ENCODE results near the gene CORIN.

Gene CORIN, protein sequence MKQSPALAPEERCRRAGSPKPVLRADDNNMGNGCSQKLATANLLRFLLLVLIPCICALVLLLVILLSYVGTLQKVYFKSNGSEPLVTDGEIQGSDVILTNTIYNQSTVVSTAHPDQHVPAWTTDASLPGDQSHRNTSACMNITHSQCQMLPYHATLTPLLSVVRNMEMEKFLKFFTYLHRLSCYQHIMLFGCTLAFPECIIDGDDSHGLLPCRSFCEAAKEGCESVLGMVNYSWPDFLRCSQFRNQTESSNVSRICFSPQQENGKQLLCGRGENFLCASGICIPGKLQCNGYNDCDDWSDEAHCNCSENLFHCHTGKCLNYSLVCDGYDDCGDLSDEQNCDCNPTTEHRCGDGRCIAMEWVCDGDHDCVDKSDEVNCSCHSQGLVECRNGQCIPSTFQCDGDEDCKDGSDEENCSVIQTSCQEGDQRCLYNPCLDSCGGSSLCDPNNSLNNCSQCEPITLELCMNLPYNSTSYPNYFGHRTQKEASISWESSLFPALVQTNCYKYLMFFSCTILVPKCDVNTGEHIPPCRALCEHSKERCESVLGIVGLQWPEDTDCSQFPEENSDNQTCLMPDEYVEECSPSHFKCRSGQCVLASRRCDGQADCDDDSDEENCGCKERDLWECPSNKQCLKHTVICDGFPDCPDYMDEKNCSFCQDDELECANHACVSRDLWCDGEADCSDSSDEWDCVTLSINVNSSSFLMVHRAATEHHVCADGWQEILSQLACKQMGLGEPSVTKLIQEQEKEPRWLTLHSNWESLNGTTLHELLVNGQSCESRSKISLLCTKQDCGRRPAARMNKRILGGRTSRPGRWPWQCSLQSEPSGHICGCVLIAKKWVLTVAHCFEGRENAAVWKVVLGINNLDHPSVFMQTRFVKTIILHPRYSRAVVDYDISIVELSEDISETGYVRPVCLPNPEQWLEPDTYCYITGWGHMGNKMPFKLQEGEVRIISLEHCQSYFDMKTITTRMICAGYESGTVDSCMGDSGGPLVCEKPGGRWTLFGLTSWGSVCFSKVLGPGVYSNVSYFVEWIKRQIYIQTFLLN

DNA sequence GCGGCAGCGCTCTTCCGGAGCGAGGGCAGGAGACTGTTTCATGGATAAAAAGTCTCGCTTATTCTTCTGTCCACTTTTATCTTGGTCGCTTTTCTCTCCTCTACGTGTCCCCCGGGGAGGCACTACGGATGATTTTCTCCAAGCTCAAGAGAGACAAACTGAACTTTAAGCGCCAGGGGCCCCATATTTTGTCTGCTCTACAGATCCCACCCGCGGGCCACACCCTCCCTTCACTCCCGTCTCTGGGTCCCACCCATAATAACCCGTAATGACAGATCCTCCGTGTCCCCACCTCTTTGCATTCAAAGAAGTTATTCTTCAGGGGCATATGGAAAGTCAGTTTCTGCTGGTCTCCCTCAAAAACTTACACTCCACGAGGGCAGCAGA lies at the start of gene CORIN:
TSS of gene CORIN (minus strand) at position 160 of the 387 bp plus-strand sequence. CDS start at position 42, 118 bp downstream.
- DNase-seq, result no peak

DNA sequence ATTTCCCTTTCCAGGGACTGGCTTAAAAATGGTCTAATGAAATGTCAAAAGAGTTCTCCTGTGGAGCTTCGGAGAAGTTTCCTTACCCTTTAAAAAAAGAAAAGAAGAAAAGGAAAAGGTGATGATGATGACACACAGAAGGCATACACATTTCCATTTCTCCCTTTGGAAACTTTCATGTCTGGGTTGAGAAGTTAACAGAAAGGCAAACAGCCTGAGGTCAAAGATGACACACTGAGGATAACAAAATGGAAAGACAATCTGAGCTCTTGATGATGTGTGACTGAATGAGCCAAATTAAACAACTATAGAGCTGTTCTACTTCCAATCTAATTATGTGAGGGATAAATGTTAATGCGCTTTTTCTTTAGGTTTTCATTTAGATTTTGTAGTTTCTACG lies 44.4 kb upstream of the CORIN start:
- DNase-seq, result no peak

DNA sequence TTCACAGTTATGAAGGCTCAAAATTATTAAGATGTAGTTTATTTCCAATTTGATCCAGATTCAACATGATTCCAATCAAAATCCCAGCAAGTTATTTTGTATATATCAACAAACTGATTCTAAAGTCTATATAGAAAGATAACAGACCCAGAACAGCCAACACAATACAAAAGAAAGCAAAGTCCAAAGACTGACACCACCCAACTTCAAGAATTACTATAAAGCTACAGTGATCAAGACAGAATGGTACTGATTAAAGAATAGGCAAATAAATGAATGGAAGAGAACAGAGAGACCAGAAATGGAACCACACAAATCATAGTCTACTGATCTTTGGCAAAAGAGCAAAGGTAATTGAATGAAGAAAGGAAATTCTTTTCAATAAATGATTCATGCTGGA lies 41.6 kb upstream of the CORIN start:
- DNase-seq, result no peak

DNA sequence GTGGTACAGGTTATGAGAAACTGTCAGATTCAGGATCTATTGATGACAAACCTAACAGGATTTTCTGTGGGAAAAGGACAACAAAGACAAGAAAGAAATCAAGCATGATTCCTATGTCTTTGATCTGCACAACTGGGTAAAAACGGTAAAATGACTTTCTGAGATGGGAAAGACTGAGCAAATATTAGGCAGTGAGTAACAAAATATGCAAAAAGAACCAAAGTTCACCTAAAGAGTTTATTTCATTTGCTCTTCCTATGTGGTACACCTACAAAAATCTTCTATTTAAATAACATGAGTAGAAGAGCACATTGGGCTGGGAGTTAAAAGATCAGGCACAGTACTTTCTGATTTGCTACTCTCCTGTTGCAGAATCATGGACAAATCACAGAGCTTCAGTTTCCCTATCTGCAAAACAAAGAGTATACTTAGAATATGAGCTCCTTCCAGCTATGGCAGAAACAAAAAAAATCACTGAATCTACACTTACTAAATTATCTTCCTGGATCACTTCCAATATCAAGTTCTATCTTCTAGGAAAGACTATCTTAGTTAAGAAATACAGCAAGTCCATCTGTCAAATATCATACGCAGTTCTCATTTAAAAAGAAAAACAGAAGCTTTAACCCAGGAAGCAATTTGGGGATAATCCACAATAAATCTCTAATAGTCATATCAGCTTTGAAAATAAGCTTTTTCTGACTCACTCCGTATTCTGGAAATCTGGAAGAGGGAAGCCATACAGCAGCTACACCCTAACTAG lies 39.1 kb upstream of the CORIN start:
- DNase-seq, result no peak

DNA sequence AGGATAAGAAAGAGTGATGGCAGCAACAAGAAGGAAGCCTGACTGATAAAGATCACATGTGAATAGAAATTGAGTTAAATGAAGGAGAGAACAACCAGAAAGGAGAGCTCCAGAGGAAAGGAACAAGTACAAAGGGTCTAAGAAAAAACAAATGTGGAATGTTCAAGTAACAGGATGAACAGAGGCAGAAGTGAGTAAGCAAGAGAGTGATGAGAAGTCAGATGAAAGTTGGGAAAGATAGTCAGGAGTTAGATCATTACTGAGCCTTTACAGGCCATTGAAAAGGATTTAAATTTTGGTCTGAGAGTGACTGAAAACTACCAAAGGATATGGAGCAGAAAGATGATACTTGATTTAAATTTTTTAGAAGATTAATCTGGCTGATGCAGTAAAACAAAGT lies 38.4 kb upstream of the CORIN start:
- no peak for DNase-seq

DNA sequence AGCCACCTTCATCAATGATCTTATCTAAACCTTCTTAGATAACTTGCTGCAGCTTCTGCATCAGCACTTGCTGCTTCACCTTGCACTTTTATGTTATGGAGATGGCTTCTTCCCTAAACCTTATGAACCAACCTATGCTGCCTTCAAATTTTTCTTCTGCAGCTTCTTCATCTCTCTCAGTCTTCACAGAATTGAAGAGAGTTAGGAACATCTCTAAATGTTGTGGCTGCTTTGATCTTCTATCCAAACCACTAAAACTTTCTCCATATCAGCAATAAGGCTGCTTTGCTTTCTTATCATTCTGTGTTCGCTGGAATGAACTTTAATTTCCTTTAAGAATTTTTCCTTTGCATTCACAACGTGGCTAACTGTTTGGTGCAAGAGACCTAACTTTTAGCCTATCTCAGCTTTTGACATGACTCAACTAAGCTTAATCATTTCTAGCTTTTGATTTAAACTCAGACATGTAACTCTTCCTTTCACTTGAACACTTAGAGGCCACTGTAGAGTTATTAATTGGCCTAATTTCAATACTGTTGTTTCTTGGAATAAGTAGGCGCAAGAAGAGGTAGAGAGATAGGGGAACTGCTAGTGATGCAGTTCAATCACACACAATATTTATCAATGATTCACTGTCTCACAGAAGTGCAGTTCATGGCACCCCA lies 36.1 kb upstream of the CORIN start:
- no peak for DNase-seq

DNA sequence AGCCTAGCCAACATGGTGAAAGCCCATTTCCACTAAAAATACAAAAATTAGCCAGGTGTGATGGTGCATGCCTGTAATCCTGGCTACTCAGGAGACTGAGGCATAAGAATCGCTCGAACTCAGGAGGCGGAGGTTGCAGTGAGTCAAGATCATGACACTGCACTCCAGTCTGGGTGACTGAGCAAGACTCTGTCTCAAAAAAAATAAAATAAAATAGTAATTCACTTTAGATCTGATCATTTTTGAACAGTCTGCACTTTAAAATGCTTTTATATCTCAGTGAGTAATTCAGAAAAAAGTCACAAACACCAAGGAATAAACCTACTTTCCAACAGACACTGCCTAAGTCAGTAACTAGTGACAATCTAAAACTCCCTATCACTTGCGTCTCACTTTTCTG lies 25.6 kb upstream of the CORIN start:
- DNase-seq, result no peak

DNA sequence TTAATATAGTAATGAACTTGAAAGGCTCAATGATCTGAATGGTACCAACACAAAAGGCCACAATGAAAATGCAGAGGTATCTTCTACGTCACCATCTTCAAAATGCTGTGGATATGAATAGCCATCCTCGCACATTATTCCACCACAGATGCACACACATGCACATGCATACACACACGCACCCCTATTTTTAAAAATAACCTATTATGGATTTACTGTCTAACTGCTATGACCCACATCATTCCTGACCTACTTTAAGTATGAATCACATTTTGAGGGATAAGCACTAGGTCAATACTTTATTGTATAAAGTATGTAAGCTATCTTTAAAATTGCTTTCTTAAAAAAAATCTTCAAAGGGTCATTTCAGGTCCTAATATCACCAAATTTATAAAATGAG lies 24.4 kb upstream of the CORIN start:
- DNase-seq, result no peak

DNA sequence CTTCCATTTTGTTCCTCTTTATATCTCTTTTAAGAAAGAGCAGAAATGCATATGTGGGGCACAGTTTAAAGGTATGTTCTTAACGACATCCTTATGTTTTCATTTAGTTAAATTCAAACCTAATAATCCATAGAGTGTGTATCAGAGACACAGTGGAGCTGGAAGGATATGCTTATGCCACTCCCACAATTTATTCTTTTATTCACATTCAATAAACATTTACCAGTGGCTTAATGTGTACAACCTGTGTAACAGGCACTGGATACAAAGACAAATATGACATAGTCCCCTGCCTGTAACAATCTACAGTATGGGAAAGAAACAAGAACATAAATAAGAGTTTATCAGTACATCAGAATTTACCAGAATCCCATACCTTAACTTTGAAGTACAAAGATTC lies 22.4 kb upstream of the CORIN start:
- no peak for DNase-seq

DNA sequence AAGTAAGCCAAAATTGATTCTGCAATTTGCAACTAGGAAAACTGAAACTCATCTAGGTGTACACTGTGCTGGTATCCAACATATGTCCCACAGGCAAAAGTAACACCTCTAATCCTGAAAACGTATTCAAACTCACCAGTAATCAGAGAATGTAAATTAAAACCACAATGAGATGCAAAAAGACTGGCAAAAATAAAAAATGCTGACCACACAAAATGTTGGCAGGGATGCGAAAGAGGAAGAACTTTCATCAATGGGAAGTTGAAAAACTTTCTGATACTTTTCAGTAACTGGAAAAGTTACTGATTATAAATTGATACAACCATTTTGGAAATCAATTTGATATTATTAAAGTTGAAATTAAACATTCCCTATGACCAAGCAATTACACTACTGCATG lies 20.1 kb upstream of the CORIN start:
- DNase-seq, result no peak

DNA sequence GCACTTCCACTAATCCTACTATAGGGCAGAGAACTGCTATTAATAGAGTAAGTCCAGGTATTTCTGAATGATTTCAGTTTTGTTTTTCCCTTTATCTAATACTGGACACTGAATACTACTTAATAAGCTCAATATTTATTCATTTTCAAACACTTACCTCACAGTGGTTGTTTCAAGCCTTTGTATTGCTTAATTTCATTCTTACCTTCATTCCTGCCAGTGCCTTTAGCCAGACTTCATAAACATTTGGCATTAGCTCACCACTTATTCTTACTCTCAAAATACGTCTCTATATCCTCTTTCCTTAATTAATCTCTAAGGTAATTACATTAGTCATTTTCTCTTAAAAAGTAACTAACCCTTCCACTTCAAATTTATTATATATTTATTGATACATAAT lies 18.8 kb upstream of the CORIN start:
- DNase-seq, result no peak

DNA sequence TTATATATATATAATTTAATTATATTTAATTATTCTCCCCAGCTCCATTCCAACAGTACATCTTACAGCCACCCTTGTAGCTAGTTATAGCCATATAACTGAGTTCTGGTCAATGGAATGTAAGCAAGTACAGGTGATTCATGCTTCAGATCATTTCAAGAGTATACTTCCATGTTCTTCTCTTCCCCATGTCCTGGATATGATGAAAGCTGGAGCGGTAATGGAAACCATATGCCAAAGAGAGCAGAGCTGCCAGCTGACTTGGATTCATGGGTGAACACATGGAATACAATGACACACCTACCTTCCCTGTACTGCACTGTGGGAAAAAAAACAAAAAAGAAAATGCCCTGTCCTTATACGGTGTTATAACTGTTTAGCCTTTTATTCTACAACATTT lies 17.5 kb upstream of the CORIN start:
- no peak for DNase-seq

DNA sequence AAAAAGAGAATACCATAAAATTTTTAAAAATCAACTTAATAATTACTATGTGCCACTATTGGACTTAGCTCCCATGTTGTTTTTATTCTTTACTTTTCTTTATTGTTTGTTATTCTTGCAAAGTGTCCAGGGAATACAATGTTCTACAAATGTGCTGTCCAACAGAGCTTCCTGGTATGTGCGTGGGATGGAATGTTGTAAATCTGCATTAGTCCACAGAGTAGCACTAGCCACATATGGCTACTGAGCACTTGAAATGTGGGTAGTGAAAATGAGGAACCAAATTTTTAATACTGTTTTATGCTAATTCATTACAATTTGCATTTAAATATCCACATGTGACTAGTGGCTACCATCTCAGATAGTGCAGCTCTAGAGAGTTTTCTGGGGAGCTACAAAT lies 14.3 kb upstream of the CORIN start:
- no peak for DNase-seq

DNA sequence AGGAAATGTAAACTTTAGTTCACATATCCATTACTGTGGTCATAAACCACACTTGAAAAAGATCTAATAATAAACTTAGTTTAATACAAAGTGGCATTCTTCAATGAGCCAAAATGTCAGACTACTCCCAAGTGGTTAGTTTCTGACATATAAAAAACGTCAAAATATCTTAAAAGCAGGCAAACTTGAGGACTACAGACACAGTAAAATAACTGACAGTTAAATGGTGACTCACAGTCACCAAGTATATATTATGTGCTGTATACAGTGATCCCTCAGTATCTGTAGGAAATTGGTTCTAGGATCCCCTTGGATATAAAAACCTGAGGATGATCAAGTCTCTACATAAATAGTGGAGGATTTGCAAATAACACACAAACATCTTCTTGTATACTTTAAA lies 11.6 kb upstream of the CORIN start:
- DNase-seq, result no peak

DNA sequence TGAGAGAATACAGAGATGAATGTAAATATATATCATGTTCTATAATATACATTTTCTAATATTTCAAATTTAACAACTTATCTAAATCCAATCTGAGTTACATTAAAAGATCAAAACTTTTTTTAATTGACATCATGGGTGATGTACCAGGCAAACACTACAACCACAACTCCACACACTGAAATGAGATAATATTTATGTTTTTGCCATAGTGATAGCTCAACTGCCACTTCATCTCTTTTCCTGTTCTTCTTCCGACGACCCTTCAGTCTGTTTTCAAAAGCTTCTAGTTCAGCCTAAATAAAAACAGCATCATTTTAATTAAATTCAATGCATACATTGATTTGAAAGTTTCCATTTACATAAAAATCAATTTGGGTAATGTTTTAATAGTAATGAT lies 10.2 kb upstream of the CORIN start:
- DNase-seq, result no peak

DNA sequence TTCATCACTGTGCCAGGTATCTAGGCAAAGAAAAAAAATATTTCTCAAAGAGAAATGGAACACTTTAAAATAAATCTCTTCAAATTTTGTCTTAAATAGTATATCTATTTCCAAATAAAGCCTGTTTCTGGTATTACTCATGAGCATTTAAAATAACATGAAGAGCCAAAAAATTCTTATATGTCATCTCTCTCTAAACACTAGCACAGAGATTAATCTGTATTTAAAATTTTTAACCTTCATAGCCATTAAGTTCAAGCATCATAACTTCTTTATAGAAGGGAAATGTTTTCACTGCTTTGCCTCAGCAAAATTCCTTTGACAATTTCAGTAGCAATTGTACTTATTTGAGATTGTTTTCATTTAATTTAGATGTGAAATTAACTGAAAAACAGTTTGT lies 5.1 kb upstream of the CORIN start:
- DNase-seq, result no peak

DNA sequence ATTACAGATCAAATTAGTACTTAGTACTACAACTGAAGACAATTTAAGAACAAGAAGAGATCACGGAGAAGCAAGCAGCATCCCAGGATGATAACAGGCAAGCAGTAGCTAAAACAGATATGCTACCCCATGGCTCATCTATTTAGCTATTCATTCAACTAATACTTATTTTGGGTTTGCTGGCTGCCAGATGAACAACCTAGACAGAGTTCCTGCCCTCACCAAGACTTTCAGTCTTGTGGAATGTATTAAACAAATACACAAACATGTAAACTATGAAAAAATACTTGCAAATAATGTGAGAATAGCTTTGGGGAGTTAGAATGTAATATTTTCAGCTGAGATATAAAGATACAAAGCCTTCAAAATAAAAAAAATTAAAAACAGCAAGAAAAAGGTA lies 2.4 kb upstream of the CORIN start:
- no peak for DNase-seq

DNA sequence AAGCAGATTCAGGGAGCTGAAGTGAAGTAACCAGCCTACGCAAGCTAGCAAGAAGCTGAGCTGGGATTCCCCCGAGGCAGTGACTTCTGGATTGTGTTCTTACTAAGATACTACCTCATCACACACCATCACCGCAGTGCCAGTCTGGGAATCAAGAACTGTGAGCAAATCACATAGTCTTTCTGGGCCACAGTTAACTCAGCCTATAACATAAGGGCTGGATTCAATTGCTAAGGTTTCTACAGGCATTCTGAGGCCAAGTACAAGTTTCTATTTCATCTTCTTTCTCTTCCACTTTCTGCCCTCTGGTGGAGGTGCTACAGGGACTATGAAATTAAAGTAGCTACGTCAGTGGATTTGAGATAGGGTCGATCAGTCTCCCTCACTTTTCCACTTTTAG lies 1.4 kb upstream of the CORIN start:
- DNase-seq, result no peak

DNA sequence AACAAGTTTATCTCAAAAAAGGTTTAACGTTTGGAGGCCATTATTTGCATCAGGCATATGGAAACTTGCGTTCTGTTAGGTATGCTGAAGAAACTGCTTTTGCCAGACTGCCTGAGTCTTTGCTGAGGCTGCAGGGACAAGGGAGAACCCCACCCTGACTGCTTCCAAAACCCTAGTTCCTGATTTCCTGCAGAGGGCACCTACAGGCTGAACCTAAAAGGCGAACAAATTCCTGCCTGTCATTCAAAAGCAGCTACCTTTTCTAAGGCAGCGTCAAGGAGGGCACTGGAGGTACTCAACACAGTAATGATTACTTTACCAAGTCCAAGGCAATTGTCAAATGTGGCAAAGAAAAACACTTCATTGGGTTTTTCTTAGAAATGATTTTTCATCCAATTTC lies 578 bp upstream of the CORIN start:
- DNase-seq, result no peak

DNA sequence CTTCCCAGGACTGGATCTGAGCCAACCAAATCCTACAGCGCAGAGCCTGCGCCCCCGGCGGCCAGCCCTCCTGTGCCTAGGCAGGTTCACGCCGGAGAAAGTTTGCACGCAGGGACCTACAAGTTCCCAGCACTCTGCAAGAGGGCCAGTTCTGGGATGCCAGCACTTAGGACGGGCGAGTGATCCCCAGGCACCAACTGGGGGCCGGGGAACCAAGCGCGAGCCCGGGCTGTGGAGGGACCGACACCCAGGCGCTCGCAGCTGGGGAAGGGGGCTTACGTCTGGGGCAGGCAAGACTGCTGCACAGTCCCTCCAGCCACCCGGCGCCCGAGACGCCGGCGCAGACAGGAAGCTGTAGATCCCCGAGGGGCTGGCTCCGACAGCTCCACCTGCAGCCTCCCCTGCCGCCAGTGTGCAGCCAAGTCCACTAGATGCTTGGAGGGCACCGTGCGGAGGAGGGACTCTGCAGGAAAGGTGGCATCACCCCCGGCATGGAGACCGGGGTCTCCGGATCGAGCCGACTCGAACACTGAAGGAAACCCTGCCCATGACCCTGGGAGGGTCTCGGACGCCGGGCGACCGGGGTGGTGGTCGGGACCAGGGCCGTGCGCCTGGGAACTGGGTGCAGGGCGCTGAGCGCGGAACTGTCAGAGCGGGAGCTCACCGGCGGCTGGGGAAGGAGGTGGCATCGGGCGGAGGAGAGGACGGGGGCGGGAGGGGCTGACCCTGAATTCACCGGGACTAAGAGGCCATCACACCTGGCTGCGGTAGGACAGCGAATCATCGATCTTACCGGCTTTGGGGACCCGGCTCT lies 566 bp downstream of the CORIN start:
- DNase-seq, result no peak

DNA sequence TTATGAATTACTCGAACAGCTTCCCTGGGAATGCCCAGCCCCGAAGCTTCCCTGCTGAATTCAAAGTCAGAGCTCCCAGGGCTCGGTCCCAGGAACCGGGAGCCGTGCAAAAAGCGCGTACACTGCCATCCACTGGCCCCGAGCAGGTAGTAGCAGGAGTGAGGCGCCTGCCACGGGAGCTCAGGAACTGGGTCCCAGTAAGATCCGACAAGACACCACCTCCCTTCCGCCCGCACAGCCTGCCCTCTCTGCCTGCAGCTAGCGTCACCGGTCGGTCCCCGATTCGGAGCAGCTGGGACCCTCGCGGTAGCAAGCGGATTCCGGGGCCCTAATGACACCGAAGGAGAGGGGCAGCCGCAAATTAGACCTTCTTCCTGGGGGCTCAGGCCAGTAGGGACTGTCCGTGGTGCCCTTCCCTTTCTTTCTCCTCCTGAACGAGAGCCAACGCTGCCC lies 1.2 kb downstream of the CORIN start:
- DNase-seq, result no peak

DNA sequence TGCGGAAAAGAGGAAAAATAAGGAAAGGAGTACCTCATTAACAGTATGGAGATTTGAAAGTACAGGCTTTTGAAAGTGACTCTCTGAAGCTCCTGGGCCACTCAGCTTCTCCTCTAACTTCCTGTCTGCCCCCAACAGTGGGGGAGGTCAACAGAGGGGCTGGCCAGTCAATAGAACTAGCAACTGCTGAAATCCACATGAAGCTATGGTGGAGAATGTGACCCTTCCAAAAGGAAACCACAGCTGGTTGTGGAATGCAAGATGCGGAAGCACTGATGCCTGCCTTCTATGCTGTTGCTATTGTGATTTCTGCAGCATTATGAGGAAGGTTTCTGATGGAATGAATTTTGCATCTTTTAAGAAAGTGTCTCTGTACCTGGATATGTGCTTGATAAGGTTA lies 2.4 kb downstream of the CORIN start:
- peak; percentile 3 for DNase-seq

Measured in GF-D8 (cell line).